CD4-positive, alpha-beta T cell treated with Interleukin-4 for 4 hours (primary cell): ENCODE measurements around the gene SMURF1.
"Not testable (repeated sequence)": the region's sequence is repeated elsewhere in the genome, so short reads cannot be mapped to it uniquely, and the experiment has no call there.

Source experiments
- DNase-seq: peaks from one replicate; pipeline ENCODE4 v3.0.0-alpha.2; 2020

The SMURF1 gene

DNA sequence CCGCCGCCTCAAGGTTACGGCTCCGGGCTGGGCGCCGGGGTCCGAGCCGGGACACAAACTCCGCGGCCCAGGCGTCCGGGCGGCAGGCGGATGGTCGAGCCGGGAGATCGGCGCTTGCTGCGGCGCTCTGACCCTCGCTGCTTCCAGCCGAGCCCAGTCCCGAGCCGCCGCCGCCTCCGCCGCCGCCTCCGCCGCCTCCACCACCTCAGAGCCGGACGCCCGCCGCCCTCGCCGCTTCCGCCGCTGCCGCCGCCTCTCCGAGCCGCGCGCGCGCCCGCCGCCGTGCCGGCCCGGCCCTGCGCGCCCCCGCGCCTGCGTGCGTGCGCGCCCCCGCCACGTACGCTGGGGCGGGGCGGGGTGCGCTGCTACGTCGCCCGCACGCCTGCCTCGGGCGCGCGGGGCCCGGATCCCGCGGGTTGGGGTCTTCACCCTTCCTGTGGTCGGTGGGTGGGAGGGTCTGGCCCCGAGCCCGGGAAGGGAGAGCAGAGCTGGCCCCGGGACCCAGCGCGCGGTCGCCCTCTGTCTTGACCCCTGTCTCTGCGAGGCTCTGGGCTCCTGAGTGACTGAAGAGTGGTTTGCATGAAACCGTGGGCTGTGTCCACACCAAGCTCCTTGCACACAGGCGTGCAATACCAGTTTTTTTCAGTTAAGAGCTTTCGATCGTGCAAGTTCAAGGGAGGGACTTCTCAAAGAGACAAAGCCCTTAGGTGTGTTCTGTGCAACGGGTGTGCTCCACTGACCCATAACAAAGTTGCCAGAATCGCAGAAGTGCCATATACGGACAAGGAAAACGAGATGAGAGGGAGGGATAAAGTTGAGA is at the start of gene SMURF1:
SMURF1 (minus strand) TSS at position 256 of the 820 bp plus-strand sequence. CDS start 328 bp downstream, outside the sequence.
- DNase-seq = peak; percentile 64

DNA sequence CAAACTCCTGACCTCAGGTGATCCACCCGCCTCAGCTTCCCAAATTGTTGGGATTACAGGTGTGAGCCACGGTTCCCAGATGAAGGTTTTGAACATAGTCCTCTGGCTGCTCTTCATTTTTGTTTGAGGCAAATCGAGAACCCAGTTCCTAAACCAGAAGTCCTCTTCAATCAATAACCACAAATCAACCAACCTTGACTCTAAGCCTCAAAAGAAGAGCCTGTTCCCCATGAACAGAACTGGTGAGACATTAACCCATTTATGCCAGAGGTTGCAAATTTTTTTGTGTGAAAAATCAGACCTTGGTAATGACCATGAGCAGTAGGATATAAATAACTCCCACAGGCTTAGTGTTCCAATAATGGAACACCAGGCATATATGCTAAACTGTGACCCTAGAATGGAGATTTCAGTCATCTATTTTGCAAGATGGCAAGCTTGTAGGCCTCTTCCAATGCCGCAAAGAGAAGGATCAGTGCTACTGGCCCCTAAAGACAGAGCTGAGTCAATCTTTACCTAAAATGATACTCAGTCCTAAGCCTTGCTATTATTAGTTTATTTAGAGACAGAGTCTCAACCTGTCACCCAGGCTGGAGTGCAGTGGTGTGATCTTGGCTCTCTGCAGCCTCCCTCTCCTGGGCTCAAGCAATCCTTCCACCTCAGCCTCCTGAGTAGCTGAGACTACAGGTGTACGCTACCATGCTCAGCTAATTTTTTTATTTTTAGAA is 48.1 kb upstream of the SMURF1 start:
- no peak for DNase-seq

DNA sequence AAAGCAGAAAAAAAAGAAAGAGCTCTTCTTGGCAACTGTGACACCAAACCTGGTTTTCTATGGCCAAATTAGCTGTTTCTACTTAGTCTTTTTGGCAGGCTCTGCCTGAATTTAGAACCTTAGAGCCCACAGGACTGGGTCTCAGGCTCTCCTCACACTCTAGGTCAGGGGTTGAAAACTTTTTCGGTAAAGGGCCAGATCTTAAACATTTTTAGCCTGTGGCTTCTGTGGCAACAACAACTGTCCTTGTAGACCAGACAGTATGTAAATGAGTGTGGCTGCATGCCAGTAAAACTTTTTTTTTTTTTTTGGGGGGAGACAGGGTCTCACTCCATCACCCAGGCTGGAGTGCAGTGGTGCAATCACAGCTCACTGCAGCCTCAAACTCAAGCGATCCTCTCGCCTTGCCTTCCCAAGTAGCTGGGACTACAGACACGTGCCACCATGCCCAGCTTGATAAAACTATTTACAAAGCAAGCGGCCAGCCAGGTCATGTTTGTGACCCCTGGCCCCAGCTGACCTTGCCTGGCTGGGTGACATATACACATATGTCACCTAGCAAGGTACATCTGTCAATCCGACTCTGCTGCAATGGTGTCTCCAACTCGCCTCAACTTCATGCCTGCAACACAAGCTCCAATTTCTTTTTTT is 46.6 kb upstream of the SMURF1 start:
- DNase-seq = no peak

DNA sequence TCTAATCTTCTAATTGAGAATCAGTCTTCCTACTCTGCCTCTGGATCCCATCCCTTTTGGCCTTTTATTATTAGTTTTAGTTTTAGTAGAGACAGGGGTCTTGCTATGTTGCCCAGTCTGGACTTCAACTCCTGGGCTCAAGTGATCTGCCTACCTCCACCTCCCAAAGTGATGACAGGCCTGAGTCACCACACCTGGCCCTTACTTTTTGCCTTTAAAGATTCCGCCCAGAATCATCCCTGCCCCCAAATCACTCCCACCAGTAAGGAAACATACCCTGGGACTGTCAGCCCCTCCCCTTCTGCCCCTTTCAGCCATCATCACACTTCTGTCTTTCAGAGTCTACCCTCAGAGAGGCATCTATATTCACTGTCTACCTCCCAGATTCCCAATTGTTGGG is 45.3 kb upstream of the SMURF1 start:
- no peak for DNase-seq

DNA sequence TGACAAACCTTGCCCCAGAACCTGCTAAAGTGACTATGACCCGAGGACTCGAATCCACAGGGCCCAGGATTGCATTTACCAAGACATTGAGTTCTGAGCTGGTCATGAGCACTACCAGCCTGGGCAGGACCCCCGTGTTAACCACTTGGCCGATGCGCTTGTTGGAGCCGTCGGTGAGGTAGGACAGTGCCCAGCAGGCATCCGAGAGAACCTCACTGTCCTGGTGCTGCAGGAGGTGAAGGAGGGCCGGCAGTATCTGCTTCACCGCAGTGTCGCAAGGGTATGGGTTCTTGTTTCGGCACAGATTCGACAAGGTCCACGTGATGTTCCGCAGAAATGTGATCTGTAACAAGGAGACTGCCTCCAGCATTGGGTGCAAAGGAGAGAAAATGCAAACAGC is 44.3 kb upstream of the SMURF1 start:
- DNase-seq = no peak

DNA sequence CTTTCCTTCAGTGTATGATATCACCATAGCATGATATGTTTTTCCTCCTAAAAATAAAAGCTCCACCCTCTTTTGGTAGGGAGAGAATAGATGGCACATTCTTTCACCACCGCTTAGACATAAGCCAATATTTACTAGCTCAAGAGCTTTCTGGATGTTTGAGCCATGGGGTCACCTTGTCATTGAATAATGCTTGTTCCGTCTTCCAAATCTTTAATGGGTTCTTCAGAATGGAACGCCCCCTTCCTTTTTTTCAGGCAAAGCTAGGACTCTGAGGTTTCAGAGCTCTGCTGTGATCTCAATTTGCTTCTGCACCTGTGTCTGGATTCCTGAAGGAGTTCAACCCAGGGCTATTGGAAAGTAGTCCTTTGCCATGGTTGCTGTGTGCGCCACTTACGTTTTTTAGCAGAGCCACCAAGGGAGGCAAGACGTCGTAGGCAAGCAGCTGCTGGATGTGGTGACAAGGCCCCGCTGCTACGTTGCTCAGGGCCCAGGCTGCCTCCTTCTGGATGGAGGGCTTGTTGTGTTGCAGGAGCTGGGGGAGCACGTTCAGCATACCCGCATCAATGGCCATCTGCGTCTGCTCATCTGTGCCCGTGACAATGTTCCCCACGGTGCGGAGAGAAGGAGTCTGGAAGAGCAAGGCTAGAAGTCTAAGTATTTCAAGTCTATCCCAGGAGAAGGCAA is 40.8 kb upstream of the SMURF1 start:
- no peak for DNase-seq

DNA sequence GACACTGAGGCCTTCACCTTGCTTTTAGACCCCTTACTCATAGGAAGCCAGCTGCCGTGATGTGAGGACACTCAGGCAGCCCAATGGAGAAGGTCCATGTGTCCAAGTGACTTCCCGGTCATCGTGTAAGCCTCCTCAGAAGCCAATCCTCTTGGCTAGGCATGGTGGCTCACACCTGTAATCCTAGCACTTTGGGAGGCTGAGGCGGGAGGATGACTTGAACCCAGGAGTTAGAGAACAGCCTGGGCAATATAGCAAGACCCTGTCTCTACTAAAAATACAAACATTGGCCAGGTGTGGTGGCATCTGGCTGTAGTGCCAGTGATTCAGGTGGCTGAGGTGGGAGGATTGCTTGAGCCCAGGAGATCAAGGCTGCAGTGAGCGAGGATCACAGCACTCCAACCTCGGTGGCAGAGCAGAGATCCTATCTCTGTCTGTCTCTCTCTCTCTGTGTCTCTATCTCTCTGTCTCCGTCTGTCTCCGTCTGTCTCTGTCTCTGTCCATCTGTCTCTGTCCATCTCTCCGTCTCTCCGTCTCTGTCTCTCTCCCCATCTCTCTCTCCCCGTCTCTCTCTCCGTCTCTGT is 36.3 kb upstream of the SMURF1 start:
- no peak for DNase-seq

DNA sequence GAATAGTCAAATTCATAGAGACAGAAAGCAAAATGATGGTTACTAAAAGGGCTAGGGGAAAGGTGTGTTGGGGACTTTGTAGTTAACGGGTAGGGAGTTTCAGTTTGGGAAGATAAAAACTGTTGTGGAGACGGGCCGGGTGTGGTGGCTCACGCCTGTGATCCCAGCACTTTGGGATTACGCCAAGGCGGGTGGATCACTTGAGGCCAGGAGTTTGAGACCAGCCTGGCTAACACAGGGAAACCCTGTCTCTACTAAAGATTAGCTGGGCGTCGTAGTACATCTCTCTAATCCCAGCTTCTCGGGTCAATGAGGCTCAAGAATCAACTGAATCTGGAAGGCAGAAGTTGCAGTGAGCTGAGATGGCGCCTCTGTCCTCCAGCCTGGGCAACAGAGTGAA is 33.3 kb upstream of the SMURF1 start:
- no peak for DNase-seq

DNA sequence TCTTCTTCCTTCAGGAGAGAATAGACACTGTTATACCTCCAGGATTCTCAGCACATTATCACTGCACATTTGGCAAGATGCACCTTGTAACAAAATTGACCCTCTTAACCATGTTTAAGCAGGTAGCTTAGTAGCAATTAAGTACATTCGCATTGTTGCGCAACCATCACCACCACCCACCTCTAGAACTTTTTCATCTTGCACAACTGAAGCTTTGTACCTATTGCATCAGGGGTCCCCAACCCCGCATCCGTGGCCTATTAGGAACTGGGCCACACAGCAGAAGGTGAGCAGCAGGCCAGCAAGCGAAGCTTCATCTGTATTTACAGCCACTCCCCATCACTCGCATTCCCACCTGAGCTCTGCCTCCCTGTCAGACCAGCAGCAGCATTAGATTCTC is 29.9 kb upstream of the SMURF1 start:
- no peak for DNase-seq

DNA sequence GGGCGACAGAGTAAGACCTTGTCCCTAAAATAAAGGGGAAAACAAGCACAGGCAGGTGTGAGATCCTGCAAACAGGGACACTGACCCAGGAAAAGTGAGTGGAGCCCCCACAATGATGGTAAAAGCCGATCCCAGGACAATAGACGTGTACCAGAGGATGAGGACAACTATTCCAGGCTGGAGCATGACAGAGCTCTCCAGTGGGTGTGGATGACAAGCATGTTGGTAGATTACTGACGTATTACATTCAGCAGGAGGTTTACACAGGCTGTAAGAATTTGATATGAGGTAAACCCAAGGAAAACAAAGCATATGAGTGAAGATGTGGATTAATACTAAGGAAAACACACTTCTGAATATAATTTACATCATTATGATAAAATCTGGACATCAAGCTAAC is 27.8 kb upstream of the SMURF1 start:
- DNase-seq = no peak

DNA sequence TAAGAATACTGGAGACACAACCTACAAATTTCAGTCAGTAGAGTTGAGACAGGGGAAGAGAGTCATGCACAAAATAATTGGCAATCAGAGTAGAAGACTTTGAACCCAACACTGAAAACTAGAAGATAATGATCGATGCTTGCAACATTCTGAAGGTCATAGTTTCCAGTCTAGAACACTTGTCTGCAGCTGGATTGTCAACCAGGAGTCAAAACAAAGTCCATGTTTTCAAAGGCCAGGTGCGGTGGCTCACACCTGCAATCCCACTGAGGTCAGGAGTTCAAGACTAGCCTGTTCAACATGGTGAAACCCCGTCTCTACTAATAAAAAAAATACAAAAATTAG is 26.8 kb upstream of the SMURF1 start:
- DNase-seq = no peak

DNA sequence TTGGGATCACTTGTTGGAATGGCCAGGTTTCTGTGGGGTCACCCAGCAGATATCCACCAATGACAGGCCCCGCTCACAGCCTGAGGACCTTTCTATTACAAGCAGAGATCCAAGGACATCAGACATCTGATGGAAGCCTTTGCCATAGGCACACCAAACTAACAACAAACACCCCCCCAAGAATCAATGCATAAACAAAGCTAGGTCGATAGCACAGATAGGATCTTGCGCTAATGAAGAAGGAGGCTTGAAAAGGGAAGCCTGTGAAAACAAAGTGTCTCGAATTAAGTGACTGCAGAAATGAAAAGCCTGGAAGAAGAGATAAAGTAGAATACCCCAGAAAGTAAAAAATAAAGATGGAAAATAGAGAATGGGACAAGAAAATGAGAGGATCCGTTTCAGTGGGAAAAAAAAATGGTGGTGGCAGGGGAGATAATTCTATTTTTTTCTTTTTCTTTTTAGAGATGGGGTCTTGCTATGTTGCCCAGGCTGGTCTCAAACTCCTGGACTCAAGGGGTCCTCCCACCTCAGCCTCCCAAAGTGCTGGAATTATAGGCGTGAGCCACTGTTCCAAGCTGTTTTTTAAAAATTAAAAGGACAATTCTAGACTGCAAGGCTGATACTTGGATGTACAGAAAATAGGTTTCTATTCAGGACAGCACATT is 26.3 kb upstream of the SMURF1 start:
- DNase-seq = no peak

DNA sequence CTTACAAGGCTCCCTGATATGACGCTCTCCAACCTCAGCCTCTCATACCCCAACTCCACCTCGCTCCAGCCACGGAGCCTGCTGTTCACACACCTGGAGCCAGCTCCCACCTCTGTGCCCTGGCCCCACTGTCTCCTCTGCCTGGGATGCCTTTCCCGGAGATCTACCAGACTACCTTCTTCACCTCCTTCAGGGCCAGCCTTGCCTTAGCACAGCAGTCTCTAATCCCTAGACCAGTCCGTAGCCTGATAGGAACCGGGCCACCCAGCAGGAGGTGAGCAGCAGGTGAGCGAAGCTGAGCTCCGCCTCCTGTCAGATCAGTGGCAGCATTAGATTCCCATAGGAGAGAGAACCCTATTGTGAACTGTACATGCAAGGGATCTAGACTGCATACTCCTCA is 23.2 kb upstream of the SMURF1 start:
- DNase-seq = no peak

DNA sequence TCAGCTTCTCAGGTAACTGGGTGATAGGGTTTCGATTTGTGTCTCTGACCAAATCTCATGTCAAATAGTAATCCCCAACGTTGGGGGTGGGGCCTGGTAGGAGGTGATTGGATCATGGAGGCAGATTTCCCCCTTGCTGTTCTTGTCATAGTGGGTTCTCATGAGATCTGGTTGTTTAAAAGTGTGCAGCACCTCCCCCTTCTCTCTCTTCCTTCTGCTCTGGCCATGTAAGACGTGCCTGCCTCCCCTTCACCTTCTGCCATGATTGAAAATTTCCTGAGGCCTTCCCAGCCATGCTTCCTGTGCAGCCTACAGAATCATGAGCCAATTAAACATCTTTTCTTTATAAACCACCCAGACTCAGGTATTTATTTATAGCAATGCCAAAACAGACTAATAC is 21.9 kb upstream of the SMURF1 start:
- DNase-seq = no peak

DNA sequence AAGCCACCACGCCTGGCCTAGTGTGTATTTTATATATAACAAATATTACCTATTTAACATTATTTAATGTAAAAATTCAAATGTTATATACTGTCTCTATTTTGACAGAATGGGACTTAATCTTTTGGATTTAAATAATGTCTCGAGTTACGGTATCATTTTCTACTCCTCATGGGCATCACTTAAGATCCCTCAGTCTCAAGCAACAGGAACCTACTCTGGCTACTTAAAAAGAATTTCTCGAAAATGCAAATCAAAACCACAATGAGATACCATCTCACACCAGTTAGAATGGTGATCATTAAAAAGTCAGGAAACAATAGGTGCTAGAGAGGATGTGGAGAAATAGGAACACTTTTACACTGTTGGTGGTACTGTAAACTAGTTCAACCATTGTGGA is 19.8 kb upstream of the SMURF1 start:
- not testable (repeated sequence) for DNase-seq

DNA sequence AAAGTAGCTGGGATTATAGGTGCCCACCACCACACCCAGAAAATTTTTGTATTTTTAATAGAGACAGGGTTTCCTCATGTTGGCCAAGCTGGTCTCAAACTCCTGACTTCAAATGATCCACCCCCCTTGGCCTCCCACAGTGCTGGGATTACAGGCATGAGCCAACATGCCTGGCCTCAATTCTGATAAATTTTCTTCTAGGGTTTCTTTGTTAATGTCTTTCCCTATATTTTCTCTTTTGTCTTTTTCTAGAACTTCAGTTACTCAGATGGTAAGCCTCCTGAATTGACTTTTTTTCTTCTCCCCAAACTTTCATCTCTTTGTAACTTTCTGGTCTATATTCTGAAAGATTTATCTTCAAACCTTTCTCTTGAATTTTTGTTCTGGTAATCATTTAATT is 12.7 kb upstream of the SMURF1 start:
- no peak for DNase-seq

DNA sequence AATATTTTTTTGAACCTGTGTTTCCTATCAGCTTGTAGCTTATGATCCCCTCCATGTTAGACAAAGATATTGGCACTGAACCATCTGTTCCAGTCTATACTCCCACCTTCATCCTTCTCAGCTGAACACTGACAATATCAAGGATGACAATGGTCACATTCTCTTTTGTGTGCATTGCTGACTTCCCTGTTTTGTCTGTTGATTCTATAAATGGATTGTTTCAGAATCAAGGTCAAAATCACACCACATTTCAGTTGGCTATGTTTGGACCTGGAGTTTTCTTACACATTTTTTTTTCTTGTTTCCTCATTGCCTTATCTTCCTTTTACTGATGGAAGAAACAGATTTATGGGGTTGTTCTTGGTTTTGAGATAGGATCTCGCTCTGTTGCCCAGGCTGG is 11.3 kb upstream of the SMURF1 start:
- no peak for DNase-seq

DNA sequence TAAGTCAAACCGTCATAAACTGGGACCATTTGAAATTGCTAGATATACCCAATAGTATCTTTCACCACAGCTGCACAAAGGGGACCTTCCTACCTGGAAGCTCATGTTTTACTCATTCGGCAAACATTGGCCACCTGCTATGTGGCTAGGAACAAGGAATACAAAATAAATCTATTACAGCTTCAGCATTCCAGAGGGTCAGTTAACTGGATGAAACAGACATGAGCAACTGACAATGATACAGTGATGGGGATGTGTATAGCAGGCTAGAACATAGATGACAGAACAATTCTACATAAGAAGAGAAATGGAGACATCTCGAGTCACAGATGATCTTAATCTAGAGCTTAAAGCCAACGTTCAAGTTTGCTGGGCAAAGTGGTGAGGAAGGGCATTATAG is 3.1 kb upstream of the SMURF1 start:
- no peak for DNase-seq

DNA sequence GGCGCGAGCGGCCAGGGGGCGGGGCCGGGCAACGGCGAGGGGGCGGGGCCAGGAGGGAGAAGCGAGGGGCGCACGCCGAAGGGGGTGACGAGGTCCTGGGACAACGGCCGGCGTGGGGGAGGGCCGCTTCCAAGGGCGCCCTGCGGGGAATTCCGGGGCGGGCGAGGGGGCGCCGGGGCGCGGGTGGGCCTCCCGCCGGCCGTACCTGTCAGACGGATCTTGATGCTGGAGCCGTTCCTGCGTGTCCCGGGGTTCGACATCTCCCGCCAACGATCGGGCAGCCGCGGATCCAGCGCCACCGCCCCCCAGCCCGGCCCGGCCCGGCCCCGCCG is 421 bp downstream of the SMURF1 start:
- no peak for DNase-seq

DNA sequence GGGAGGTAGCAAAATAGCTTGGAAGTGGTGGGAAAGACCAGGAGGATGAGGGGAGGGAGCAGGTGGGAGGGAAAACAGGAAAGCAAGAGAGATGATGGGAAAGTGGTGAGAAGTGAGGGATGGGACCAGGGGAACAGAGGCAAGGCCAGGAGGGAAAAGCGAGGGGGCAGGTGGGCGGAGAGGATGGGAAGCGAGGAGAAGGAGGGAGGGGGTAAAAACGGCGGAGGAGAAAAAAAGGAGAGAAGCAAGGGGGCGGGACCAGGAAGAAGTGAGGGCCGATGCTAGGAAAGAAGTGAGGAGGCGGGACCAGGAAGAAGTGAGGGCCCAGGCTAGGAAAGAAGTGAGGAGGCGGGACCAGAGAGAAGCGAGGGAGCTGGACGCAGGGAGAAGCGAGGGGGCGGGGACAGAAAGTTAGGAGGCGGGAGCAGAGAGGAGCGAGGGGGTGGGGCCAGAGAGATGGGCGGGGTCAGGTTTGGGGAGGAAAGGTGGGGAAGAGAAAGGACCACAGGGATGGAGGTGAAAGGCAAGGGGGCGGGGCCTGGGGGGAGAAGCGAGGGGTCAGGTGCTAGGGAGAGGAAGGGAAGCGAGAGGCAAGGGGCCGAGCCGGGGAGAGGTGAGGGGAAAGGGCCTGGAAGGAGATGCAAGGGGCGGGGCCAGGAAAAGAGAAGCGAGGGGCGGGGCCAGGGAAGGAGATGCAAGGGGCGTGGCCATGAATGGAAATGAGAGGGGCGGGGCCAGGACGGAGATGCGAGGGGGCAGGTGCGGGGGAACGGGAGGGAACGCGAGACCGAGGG is 984 bp downstream of the SMURF1 start:
- DNase-seq = peak; percentile 83

DNA sequence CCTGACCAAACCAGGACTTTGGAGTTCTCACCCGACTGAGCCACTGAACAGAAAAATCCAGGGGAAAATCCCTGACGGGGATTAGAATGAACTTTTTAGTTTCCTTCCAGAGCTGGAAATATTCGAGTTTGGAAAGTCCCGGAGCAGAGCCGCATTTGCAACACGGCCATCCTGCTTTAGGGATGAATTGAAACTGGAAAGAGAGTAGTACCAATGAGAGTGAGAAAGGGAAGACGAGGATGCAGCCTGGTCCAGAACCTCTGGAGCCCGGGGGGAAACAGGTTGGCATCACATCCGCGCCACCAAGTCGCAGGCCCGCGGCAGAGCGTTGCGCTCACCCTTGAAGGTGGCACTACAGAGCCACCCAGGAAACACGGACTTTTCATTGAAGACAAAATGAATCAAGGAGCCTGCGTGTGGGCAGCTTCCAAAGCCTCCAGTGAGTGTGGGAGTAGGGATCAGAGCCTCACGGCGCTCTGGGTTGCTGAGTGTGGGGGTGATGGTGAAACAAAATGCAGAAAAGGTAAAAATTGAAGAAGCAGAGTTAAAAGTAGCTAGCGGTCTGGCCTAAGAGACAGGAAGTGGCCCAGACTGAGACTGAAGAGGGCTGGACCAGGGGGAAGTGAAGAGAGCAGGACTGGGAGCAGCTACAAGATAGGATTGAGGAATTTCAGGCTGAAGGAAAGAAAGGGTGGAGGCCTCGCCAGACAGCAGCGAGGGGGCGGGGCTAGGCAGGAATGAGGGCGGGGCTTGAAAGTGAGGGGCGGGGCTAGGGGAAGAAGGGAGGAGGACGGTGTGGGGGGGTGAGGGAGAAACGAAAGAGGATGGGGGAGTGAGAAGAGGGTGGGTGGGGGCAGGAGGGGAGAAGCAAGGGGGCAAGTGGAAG is 1.8 kb downstream of the SMURF1 start:
- DNase-seq = peak; percentile 55
